HL-60 (cell line): ENCODE results near the gene TNFSF8.

Experiments used
- DNase-seq, 2 experiments: peaks; one replicate each; pipeline ENCODE4 v3.0.0-alpha.2; 2010 to 2020; ENCODE audit warnings: low read depth in 1 of 2, low spot score in 1 of 2
- H3K27ac ChIP-seq: fragments of 250-450 bp; sonication (Bioruptor Pico); replicated peaks from 2 replicates; pipeline ENCODE4 v1.5.1; 2020; ENCODE audit warnings: mild to moderate bottlenecking, moderate library complexity
- H3K27me3 ChIP-seq: fragments of 250-450 bp; sonication (Bioruptor Pico); 2 replicates; pipeline ENCODE4 v1.5.1; 2021; ENCODE audit warnings: mild to moderate bottlenecking, moderate library complexity; ENCODE audit not compliant: insufficient read depth, poor library complexity, severe bottlenecking
- H3K4me3 ChIP-seq: replicated peaks from 2 replicates; pipeline ENCODE4 v1.5.1; 2011; ENCODE audit warnings: mild to moderate bottlenecking, control low read depth, low read length; ENCODE audit not compliant: insufficient read depth
- CTCF ChIP-seq: IDR thresholded peaks from one replicate; pipeline ENCODE4 v1.5.1; 2011; ENCODE audit warnings: low read length, control low read depth, inconsistent platforms; ENCODE audit not compliant: insufficient read depth
- GABPA ChIP-seq: IDR thresholded peaks from 2 replicates; pipeline ENCODE4 v1.6.1; 2012; ENCODE audit warnings: low read depth
- POLR2AphosphoS5 ChIP-seq: IDR thresholded peaks from 2 replicates; pipeline ENCODE4 v1.6.1; 2012; ENCODE audit warnings: low read depth
- REST ChIP-seq: IDR thresholded peaks from 2 replicates; pipeline ENCODE4 v1.6.1; 2012; ENCODE audit warnings: low read depth; ENCODE audit not compliant: insufficient replicate concordance
- SPI1 ChIP-seq: IDR thresholded peaks from 2 replicates; pipeline ENCODE4 v1.6.1; 2012; ENCODE audit warnings: low read depth, mild to moderate bottlenecking, borderline replicate concordance

The TNFSF8 gene

GRCh38 chr9:114945616-114946412 lies 15.4 kb upstream of the TNFSF8 start:
- Histone ChIP-seq H3K27ac (no peak overlapping the region), H3K4me3 (no peak overlapping the region), H3K27me3 (no peaks in the 10 kb centered on the region)
- no peak for TF ChIP-seq GABPA
- TF ChIP-seq SPI1: peak; percentile 32; the same call in 1 of the 2 replicates
- TF ChIP-seq REST: no peak
- TF ChIP-seq CTCF: no peak
- TF ChIP-seq POLR2AphosphoS5: no peak
- DNase-seq: no peak

- no peaks in the 10 kb centered on the region for H3K27me3 ChIP-seq
- TF ChIP-seq REST: no peak
- TF ChIP-seq SPI1: no peak
- no peak for TF ChIP-seq POLR2AphosphoS5
- TF ChIP-seq CTCF: no peak
- no peak for TF ChIP-seq GABPA
- no peak overlapping the region for H3K27ac ChIP-seq
- no peak overlapping the region for H3K4me3 ChIP-seq
- DNase-seq: no peak
These were observed 11.0 kb upstream of the TNFSF8 start for GRCh38 chr9:114941376-114941775.

- no peak overlapping the region for H3K27ac ChIP-seq
- no peak for DNase-seq
- peak; percentile 60; the same call in 1 of the 2 replicates for TF ChIP-seq SPI1
- no peak for TF ChIP-seq CTCF
- TF ChIP-seq REST: no peak
- TF ChIP-seq GABPA: no peak
- no peak for TF ChIP-seq POLR2AphosphoS5
- no peaks in the 10 kb centered on the region for H3K27me3 ChIP-seq
- no peak overlapping the region for H3K4me3 ChIP-seq
These were observed 8.5 kb upstream of the TNFSF8 start for GRCh38 chr9:114938687-114939575.
